WERI-Rb-1 (cell line): ENCODE measurements around the gene LACTB.

Experiments
- DNase-seq: peaks from one replicate; pipeline ENCODE4 v3.0.0-alpha.2; 2020
- H3K27ac ChIP-seq: fragments of 250-450 bp; sonication (Bioruptor Pico); 2 replicates; pipeline ENCODE4 v1.5.1; 2020; ENCODE audit warnings: mild to moderate bottlenecking, moderate library complexity
- H3K27me3 ChIP-seq: fragments of 250-450 bp; sonication (Bioruptor Pico); 2 replicates; pipeline ENCODE4 v1.5.1; 2021; ENCODE audit warnings: mild to moderate bottlenecking, low read depth, moderate library complexity; ENCODE audit not compliant: insufficient read depth, severe bottlenecking
- H3K36me3 ChIP-seq: fragments of 250-450 bp; sonication (Bioruptor Pico); 2 replicates; pipeline ENCODE4 v1.5.1; 2020; ENCODE audit warnings: mild to moderate bottlenecking, moderate library complexity
- H3K4me3 ChIP-seq: 2 replicates; pipeline ENCODE4 v1.5.1; 2011; ENCODE audit warnings: low read depth, mild to moderate bottlenecking, control low read depth, low read length
- H3K9me3 ChIP-seq: fragments of 250-450 bp; sonication (Bioruptor Pico); 2 replicates; pipeline ENCODE4 v1.5.1; 2021; ENCODE audit warnings: mild to moderate bottlenecking, moderate library complexity; ENCODE audit not compliant: severe bottlenecking
- TF ChIP-seq, protein P1 (sequence below): IDR thresholded peaks from 2 replicates; pipeline ENCODE4 v1.5.1; 2011; ENCODE audit warnings: low read depth, mild to moderate bottlenecking, control low read depth, inconsistent platforms, low read length

The LACTB gene

DNA sequence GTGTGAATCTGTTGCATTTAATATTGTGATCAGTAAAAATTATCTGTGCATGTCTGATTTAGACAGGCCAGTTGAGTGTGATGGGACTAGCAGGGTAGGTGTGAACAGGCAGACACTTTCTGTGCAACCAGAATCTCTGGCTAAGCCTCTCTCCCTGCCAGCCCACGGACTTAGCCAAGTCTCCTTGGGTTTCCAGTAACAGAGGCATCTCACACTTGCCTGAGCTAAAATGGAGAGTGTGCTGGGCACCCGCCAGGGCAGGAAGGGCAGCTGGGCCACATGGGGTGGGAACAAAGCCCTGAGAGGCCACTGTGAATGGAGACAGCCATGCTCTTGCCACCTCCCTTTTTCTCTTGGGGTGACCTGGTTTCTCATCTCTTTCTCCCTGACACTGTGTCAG lies 48.1 kb downstream of the LACTB start:
- Histone ChIP-seq H3K36me3 (no peaks in the 10 kb centered on the region), H3K9me3 (no peaks in the 10 kb centered on the region), H3K27me3 (no peaks in the 10 kb centered on the region), H3K27ac (no peak overlapping the region), H3K4me3 (no peak overlapping the region)
- no peak for DNase-seq
- TF ChIP-seq, protein P1, sequence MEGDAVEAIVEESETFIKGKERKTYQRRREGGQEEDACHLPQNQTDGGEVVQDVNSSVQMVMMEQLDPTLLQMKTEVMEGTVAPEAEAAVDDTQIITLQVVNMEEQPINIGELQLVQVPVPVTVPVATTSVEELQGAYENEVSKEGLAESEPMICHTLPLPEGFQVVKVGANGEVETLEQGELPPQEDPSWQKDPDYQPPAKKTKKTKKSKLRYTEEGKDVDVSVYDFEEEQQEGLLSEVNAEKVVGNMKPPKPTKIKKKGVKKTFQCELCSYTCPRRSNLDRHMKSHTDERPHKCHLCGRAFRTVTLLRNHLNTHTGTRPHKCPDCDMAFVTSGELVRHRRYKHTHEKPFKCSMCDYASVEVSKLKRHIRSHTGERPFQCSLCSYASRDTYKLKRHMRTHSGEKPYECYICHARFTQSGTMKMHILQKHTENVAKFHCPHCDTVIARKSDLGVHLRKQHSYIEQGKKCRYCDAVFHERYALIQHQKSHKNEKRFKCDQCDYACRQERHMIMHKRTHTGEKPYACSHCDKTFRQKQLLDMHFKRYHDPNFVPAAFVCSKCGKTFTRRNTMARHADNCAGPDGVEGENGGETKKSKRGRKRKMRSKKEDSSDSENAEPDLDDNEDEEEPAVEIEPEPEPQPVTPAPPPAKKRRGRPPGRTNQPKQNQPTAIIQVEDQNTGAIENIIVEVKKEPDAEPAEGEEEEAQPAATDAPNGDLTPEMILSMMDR: no peak

DNA sequence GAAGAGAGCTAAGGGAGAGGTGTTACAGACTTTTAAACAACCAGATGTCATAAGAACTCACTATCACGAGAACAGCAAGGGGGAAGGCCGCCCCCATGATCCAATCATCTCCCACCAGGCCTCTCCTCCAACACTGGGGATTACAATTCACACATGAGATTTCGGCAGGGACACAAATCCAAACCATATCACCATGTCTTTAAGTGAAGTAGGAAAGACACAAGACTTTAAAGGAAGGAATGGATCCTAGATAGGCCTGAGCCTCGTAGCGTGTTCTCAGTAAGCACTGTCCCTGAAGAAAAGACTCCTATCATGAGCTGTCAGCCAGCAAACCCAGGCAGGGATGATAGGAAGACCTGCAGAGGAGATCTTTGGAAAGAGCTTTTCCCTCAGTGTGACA lies 50.7 kb downstream of the LACTB start:
- no peak overlapping the region; the same call in 1 of the 2 replicates for H3K27ac ChIP-seq

GRCh38 chr15:63172851-63173451 lies 51.3 kb downstream of the LACTB start:
- Histone ChIP-seq H3K4me3 (no peak overlapping the region), H3K9me3 (no peaks in the 10 kb centered on the region), H3K27me3 (no peaks in the 10 kb centered on the region), H3K36me3 (no peaks in the 10 kb centered on the region), H3K27ac (no peak overlapping the region; the same call in 1 of the 2 replicates)
- TF ChIP-seq, protein P1: no peak
- peak; percentile 75 for DNase-seq

More for the DNA sequence above, 50.7 kb downstream of the LACTB start:
- no peaks in the 10 kb centered on the region for H3K27me3 ChIP-seq
- H3K9me3 ChIP-seq: no peaks in the 10 kb centered on the region
- H3K4me3 ChIP-seq: no peak overlapping the region
- TF ChIP-seq, protein P1: no peak
- H3K36me3 ChIP-seq: no peaks in the 10 kb centered on the region
- no peak for DNase-seq

DNA sequence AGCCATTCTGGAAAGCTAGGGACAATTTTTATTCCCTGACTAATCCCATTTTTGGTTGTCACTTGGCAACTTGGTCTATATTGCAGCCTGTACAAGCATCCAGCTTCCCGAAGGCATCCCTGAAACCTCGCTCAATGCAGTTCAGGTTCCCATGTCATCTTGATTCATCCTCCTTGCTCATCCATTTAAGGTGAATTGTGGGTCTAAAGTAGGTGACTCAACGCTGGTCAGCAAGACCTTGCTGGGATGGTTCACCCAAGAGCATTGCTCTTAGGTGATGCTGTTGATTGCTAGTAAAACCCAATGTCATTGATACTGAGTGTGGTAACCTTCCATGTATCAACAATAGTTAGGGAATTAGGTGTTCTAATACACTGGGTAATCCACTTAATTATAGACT lies 54.6 kb downstream of the LACTB start:
- TF ChIP-seq, protein P1: no peak
- Histone ChIP-seq H3K27ac (no peak overlapping the region), H3K27me3 (no peaks in the 10 kb centered on the region), H3K4me3 (no peak overlapping the region), H3K9me3 (no peaks in the 10 kb centered on the region), H3K36me3 (no peaks in the 10 kb centered on the region)
- no peak for DNase-seq

DNA sequence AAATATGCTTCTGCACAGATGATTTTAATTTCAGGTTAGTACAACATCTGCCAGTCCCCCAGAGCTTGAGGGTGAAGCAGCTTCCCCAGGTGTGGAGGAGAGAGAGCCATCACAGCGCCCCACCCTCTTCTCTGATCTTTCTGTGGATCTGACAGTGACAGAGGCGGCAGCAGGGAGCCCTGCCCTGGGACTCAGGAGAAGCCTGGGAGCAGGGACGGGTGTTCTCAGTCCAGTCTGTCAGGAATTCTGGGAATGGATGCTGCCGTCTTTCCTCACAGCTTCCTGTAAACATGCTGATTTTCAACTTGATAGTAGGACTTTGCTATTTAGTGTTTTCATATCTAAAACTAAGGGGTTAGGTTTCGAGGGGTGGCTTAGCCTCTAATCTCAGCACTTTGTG lies 56.4 kb downstream of the LACTB start:
- no peak overlapping the region for H3K27ac ChIP-seq
- H3K36me3 ChIP-seq: no peaks in the 10 kb centered on the region
- DNase-seq: peak; percentile 25
- no peaks in the 10 kb centered on the region for H3K9me3 ChIP-seq
- TF ChIP-seq, protein P1: no peak
- no peaks in the 10 kb centered on the region for H3K27me3 ChIP-seq
- no peak overlapping the region for H3K4me3 ChIP-seq

DNA sequence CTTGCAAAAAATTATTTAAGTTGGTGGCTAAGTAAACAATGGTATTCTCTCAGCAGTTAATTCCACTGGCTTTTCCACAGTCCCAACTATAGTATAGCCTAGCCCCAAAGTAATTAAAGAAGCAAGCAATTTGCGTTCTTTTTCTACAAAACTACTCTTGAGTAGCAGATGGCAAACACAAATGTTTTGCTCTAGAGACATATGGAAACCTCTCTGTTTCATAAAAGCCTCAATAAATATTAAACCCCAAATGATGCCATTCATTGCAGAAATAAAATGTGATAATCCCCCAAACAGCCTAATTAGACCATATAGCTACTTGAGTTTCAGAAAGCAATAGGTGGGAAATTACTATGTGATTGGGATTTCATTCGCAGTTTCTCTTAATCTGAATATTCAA lies 59.1 kb downstream of the LACTB start:
- no peaks in the 10 kb centered on the region for H3K9me3 ChIP-seq
- no peaks in the 10 kb centered on the region for H3K27me3 ChIP-seq
- no peak overlapping the region for H3K4me3 ChIP-seq
- TF ChIP-seq, protein P1: no peak
- H3K27ac ChIP-seq: no peak overlapping the region
- no peak for DNase-seq
- no peaks in the 10 kb centered on the region for H3K36me3 ChIP-seq
